Measurements from ENCODE around the gene FXYD7. TPM values are rescaled to one million over a fixed set of nuclear protein-coding genes. Genes with fewer than 3 reads are reported as not detected.

FXYD7 gene
- total and polyA plus RNA-seq, 2 experiments from 2014 or later, result not detected

DNA sequence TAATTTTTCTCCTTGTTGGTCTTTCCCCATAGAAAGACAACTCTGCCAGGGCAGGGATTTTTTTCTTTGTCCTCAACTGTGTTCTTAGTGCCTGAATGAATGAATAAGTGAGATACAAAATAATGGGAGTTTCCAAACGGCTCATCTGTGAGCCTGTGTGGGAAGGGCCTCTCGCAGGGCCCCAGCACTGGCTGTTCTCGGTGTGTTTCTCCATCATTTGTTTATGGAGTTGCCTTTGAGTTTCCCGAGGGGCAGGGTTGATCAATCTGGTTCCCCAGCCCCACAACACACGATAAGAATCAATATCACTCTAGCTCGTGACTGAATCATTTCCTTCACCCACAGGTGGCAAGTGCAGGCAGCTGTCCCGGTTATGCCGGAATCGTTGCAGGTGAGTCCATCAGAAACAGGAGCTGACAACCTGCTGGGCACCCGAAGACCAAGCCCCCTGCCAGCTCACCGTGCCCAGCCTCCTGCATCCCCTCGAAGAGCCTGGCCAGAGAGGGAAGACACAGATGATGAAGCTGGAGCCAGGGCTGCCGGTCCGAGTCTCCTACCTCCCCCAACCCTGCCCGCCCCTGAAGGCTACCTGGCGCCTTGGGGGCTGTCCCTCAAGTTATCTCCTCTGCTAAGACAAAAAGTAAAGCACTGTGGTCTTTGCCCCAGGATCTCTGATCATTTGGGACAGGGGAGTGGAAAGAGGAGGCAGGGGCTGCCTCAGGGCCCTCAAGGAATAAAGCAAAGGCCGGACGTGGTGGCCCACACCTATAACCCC, 26.4 kb downstream of the FXYD7 start:
- H4K20me1 ChIP-seq (ENCODE audit: insufficient read depth), result no peaks in the 10 kb centered on the region
- H3K9me2 ChIP-seq (ENCODE audit: insufficient read depth), result no peaks in the 10 kb centered on the region
- H3K27me3 ChIP-seq (replicated peaks; ENCODE audit: insufficient read depth), result no peaks in the 10 kb centered on the region
- no peak overlapping the region for H3K4me2 ChIP-seq (ENCODE audit: unreplicated experiment)
- no peak for DNase-seq
- TF ChIP-seq EZH2phosphoT487 (IDR thresholded peaks at IDR 0.05; ENCODE audit: insufficient read depth, low read depth) (no peak), EZH2 (IDR thresholded peaks at IDR 0.05; ENCODE audit: insufficient read depth, poor library complexity, severe bottlenecking) (no peak)
- in situ Hi-C loops (cut with MboI), result no loop called here
- no peaks in the 10 kb centered on the region for H3K79me2 ChIP-seq (ENCODE audit: insufficient read depth)
- no peak overlapping the region for H3K27ac ChIP-seq
- no peaks in the 10 kb centered on the region for H3K9me3 ChIP-seq (ENCODE audit: low read depth)
- 67 to 73% methylated on average over 16 to 18 of the region's 18 CpGs for WGBS, 2 experiments (ENCODE audit: low coverage in 1 of 2, low lambda C conversion rate in 2 of 2, missing lambda C conversion rate in 2 of 2)
- H3K4me1 ChIP-seq (ENCODE audit: insufficient read depth), result peaks cover 6% of the 10 kb centered on the region
- 0 out of 2 replicates have a peak, but pooled peaks cover 4% of the 10 kb centered on the region for H3F3A ChIP-seq (ENCODE audit: insufficient read depth)
- H3K4me3 ChIP-seq, result no peak overlapping the region
- H3K9ac ChIP-seq, result no peak overlapping the region
- peaks cover 27% of the 10 kb centered on the region for H3K36me3 ChIP-seq (ENCODE audit: low read depth)
- H2AFZ ChIP-seq, result no peak overlapping the region

GRCh38 chr19:35170359-35171061, 27.5 kb downstream of the FXYD7 start:
- H3K27me3 ChIP-seq (replicated peaks; ENCODE audit: insufficient read depth), result no peaks in the 10 kb centered on the region
- H3F3A ChIP-seq (ENCODE audit: insufficient read depth), result peaks cover 10% of the 10 kb centered on the region; the same call in 1 of the 2 replicates
- no peaks in the 10 kb centered on the region for H3K79me2 ChIP-seq (ENCODE audit: insufficient read depth)
- peaks cover 16% of the 10 kb centered on the region; the same call in 1 of the 2 replicates for H3K36me3 ChIP-seq (ENCODE audit: low read depth)
- no peaks in the 10 kb centered on the region for H4K20me1 ChIP-seq (ENCODE audit: insufficient read depth)
- H3K4me1 ChIP-seq (ENCODE audit: insufficient read depth), result peaks cover 6% of the 10 kb centered on the region
- H2AFZ ChIP-seq, result no peak overlapping the region
- H3K9ac ChIP-seq, result no peak overlapping the region
- no peak for DNase-seq
- H3K27ac ChIP-seq, result no peak overlapping the region
- no peak overlapping the region for H3K4me2 ChIP-seq (ENCODE audit: unreplicated experiment)
- no peaks in the 10 kb centered on the region for H3K9me3 ChIP-seq (ENCODE audit: low read depth)
- in situ Hi-C loops (cut with MboI), result no loop called here
- no peak overlapping the region for H3K4me3 ChIP-seq
- H3K9me2 ChIP-seq (ENCODE audit: insufficient read depth), result no peaks in the 10 kb centered on the region
- TF ChIP-seq EZH2 (IDR thresholded peaks at IDR 0.05; ENCODE audit: insufficient read depth, poor library complexity, severe bottlenecking), result no peak
- TF ChIP-seq EZH2phosphoT487 (IDR thresholded peaks at IDR 0.05; ENCODE audit: insufficient read depth, low read depth), result no peak
- WGBS, 2 experiments (ENCODE audit: low coverage in 1 of 2, low lambda C conversion rate in 2 of 2, missing lambda C conversion rate in 2 of 2), result 60 to 62% methylated on average over 7 of the region's 7 CpGs

- DNase-seq, result no peak
- H3K79me2 ChIP-seq (ENCODE audit: insufficient read depth), result no peaks in the 10 kb centered on the region
- no peaks in the 10 kb centered on the region for H4K20me1 ChIP-seq (ENCODE audit: insufficient read depth)
- H3K4me2 ChIP-seq (ENCODE audit: unreplicated experiment), result no peak overlapping the region
- no peak overlapping the region for H2AFZ ChIP-seq
- H3K36me3 ChIP-seq (ENCODE audit: low read depth), result peaks cover 4% of the 10 kb centered on the region; the same call in 1 of the 2 replicates
- H3K9me3 ChIP-seq (ENCODE audit: low read depth), result no peaks in the 10 kb centered on the region
- in situ Hi-C loops (cut with MboI), result no loop called here
- TF ChIP-seq EZH2 (IDR thresholded peaks at IDR 0.05; ENCODE audit: insufficient read depth, poor library complexity, severe bottlenecking) (no peak), EZH2phosphoT487 (IDR thresholded peaks at IDR 0.05; ENCODE audit: insufficient read depth, low read depth) (no peak)
- no peaks in the 10 kb centered on the region for H3K27me3 ChIP-seq (replicated peaks; ENCODE audit: insufficient read depth)
- no peak overlapping the region for H3K9ac ChIP-seq
- no peak overlapping the region for H3K4me3 ChIP-seq
- WGBS, 2 experiments (ENCODE audit: low coverage in 1 of 2, low lambda C conversion rate in 2 of 2, missing lambda C conversion rate in 2 of 2), result 23 to 32% methylated on average over 3 of the region's 3 CpGs
- peaks cover 15% of the 10 kb centered on the region for H3F3A ChIP-seq (ENCODE audit: insufficient read depth)
- H3K4me1 ChIP-seq (ENCODE audit: insufficient read depth), result peaks cover 13% of the 10 kb centered on the region
- H3K27ac ChIP-seq, result no peak overlapping the region
- H3K9me2 ChIP-seq (ENCODE audit: insufficient read depth), result no peaks in the 10 kb centered on the region
Measured at GRCh38 chr19:35171730-35172129, 28.7 kb downstream of the FXYD7 start.

DNA sequence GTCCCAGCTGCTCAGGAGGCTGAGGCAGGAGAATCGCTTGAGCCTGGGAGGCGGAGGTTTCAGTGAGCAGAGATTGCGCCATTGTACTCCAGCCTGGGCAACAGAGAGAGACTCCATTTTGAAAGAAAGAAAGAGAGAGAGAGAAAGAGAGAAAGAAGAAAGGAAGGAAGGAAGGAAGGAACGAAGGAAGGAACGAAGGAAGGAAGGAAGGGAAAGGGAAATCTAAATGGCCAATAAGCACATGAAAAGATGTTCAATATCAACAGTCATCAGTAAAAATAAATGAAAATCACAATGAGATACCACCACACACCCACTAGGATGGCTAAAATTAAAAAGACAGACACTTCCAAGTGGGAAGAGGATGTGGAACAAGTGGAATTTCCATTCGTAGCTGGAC, 31.2 kb downstream of the FXYD7 start:
- no peaks in the 10 kb centered on the region for H3K9me3 ChIP-seq (ENCODE audit: low read depth)
- no peak overlapping the region for H3K27ac ChIP-seq
- no peak for DNase-seq
- TF ChIP-seq EZH2 (IDR thresholded peaks at IDR 0.05; ENCODE audit: insufficient read depth, poor library complexity, severe bottlenecking) (no peak), EZH2phosphoT487 (IDR thresholded peaks at IDR 0.05; ENCODE audit: insufficient read depth, low read depth) (no peak)
- no peak overlapping the region for H3K9ac ChIP-seq
- no peak overlapping the region for H2AFZ ChIP-seq
- H3K79me2 ChIP-seq (ENCODE audit: insufficient read depth), result no peaks in the 10 kb centered on the region
- 92 to 93% methylated on average over 6 of the region's 6 CpGs for WGBS, 2 experiments (ENCODE audit: low coverage in 1 of 2, low lambda C conversion rate in 2 of 2, missing lambda C conversion rate in 2 of 2)
- H3K4me2 ChIP-seq (ENCODE audit: unreplicated experiment), result no peak overlapping the region
- in situ Hi-C loops (cut with MboI), result no loop called here
- no peaks in the 10 kb centered on the region for H3K9me2 ChIP-seq (ENCODE audit: insufficient read depth)
- no peak overlapping the region for H3K4me3 ChIP-seq
- no peaks in the 10 kb centered on the region for H3K36me3 ChIP-seq (ENCODE audit: low read depth)
- H3K27me3 ChIP-seq (replicated peaks; ENCODE audit: insufficient read depth), result no peaks in the 10 kb centered on the region
- H4K20me1 ChIP-seq (ENCODE audit: insufficient read depth), result no peaks in the 10 kb centered on the region
- peaks cover 15% of the 10 kb centered on the region for H3F3A ChIP-seq (ENCODE audit: insufficient read depth)
- H3K4me1 ChIP-seq (ENCODE audit: insufficient read depth), result peaks cover 7% of the 10 kb centered on the region

Measured in GM23248 (cell line).